Measurements from ENCODE around the gene PARD3. TPM values are rescaled to one million over a fixed set of nuclear protein-coding genes. Genes with fewer than 3 reads are reported as not detected.

PARD3 gene
- total RNA-seq, 4 donors from 2014 or later, result 115 to 226 (median 141) TPM

GRCh38 chr10:34607894-34608293 is 207.2 kb downstream of the PARD3 start:
- Histone ChIP-seq H3K36me3 (no peaks in the 10 kb centered on the region), H3K27me3 (no peaks in the 10 kb centered on the region), H3K27ac (no peak overlapping the region), H3K4me3 (no peak overlapping the region), H3K4me1 (peaks cover 2% of the 10 kb centered on the region), H3K9me3 (no peaks in the 10 kb centered on the region)
- no peak for DNase-seq (ENCODE audit: low spot score in 2 of 2)
- WGBS, result 67% methylated on average over 3 of the region's 3 CpGs
- TF ChIP-seq CTCF (IDR thresholded peaks at IDR 0.05) (no peak), POLR2AphosphoS5 (IDR thresholded peaks at IDR 0.05) (no peak), POLR2A (IDR thresholded peaks at IDR 0.05) (no peak), EP300 (IDR thresholded peaks at IDR 0.05) (no peak)

- TF ChIP-seq CTCF (IDR thresholded peaks at IDR 0.05) (no peak), EP300 (IDR thresholded peaks at IDR 0.05) (no peak), POLR2A (IDR thresholded peaks at IDR 0.05) (no peak), POLR2AphosphoS5 (IDR thresholded peaks at IDR 0.05) (no peak)
- H3K4me3 ChIP-seq, result no peak overlapping the region
- H3K27me3 ChIP-seq, result no peaks in the 10 kb centered on the region
- DNase-seq (ENCODE audit: low spot score in 2 of 2), result no peak
- WGBS, result 69% methylated on average over 4 of the region's 4 CpGs
- H3K36me3 ChIP-seq, result no peaks in the 10 kb centered on the region
- H3K4me1 ChIP-seq, result peaks cover 2% of the 10 kb centered on the region
- H3K9me3 ChIP-seq, result no peaks in the 10 kb centered on the region
- H3K27ac ChIP-seq, result no peak overlapping the region
Measured at GRCh38 chr10:34606890-34607289, 208.2 kb downstream of the PARD3 start.

- no peak overlapping the region for H3K4me3 ChIP-seq
- H3K9me3 ChIP-seq, result no peaks in the 10 kb centered on the region
- no peak for DNase-seq (ENCODE audit: low spot score in 2 of 2)
- TF ChIP-seq POLR2A (IDR thresholded peaks at IDR 0.05) (no peak), POLR2AphosphoS5 (IDR thresholded peaks at IDR 0.05) (no peak), EP300 (IDR thresholded peaks at IDR 0.05) (no peak), CTCF (IDR thresholded peaks at IDR 0.05) (no peak)
- 99% methylated on average over 4 of the region's 4 CpGs for WGBS
- H3K27ac ChIP-seq, result no peak overlapping the region
- no peaks in the 10 kb centered on the region for H3K27me3 ChIP-seq
- H3K36me3 ChIP-seq, result no peaks in the 10 kb centered on the region
- peaks cover 2% of the 10 kb centered on the region for H3K4me1 ChIP-seq
Measured at GRCh38 chr10:34602478-34602877, 212.6 kb downstream of the PARD3 start.

GRCh38 chr10:34601691-34602090 is 213.4 kb downstream of the PARD3 start:
- Histone ChIP-seq H3K27ac (no peak overlapping the region), H3K4me3 (no peak overlapping the region), H3K27me3 (no peaks in the 10 kb centered on the region), H3K36me3 (no peaks in the 10 kb centered on the region), H3K4me1 (peaks cover 2% of the 10 kb centered on the region), H3K9me3 (no peaks in the 10 kb centered on the region)
- no peak for DNase-seq (ENCODE audit: low spot score in 2 of 2)
- WGBS, result 94% methylated on average over 4 of the region's 4 CpGs
- TF ChIP-seq EP300 (IDR thresholded peaks at IDR 0.05) (no peak), POLR2AphosphoS5 (IDR thresholded peaks at IDR 0.05) (no peak), POLR2A (IDR thresholded peaks at IDR 0.05) (no peak), CTCF (IDR thresholded peaks at IDR 0.05) (no peak)

GRCh38 chr10:34599026-34599795 is 215.9 kb downstream of the PARD3 start:
- Histone ChIP-seq H3K36me3 (no peaks in the 10 kb centered on the region), H3K4me3 (no peak overlapping the region), H3K27me3 (no peaks in the 10 kb centered on the region), H3K27ac (no peak overlapping the region), H3K9me3 (no peaks in the 10 kb centered on the region), H3K4me1 (peaks cover 2% of the 10 kb centered on the region)
- TF ChIP-seq CTCF (IDR thresholded peaks at IDR 0.05) (no peak), POLR2AphosphoS5 (IDR thresholded peaks at IDR 0.05) (no peak), POLR2A (IDR thresholded peaks at IDR 0.05) (no peak), EP300 (IDR thresholded peaks at IDR 0.05) (no peak)
- DNase-seq (ENCODE audit: low spot score in 2 of 2), result no peak
- 86% methylated on average over 12 of the region's 12 CpGs for WGBS
